IMR-90 (cell line): Measurements from ENCODE around the gene TAS2R4. TPM values are rescaled to one million over a fixed set of nuclear protein-coding genes. Genes with fewer than 3 reads are reported as not detected.

Source experiments
- microRNA-seq, 2 experiments: library from miRNA; stranded (forward) in 1 of 2; unstranded in 1 of 2; fragments of 10-50 nt in 1 of 2; fragments of <30 nt in 1 of 2; gene quantifications in 1 of 2; microRNA quantifications in 1 of 2; one replicate each; pipeline versions ENCODE3 to v1.1.0; 2013 to 2020; ENCODE audit not compliant: insufficient read depth in 1 of 2, insufficient read length in 1 of 2, unreplicated experiment in 1 of 2
- polyA plus RNA-seq, 3 experiments: library from polyadenylated mRNA; depleted of rRNA; stranded (reverse); fragments of >200 nt; gene quantifications; 2 replicates each; pipeline ENCODE4 v1.2.3, GENCODE V29; 2012; ENCODE audit warnings: low replicate concordance in 1 of 3
- small RNA-seq, 5 experiments: library from RNA; depleted of rRNA; stranded (forward); fragments of <200 nt; gene quantifications; one replicate each; pipeline ENCODE3, GENCODE V24; 2012
- total RNA-seq: library from RNA; depleted of rRNA; stranded (reverse); fragments of >200 nt; gene quantifications from 2 replicates; pipeline ENCODE4 v1.2.3, GENCODE V29; 2012; rRNA removed

Gene TAS2R4
- total and polyA plus RNA-seq, 2 of the 4 experiments (the other 2 are of a cell fraction): 0.14 to 0.18 TPM

Small RNA genes lying within 50 kb of the gene (microRNA-seq; reads per million reads assigned to microRNA genes)
- gene RNU1-82P (ENCODE audit: insufficient read depth, insufficient read length): not detected

Small RNA genes lying within 50 kb of the gene (small RNA-seq; reads per million reads assigned to genes)
- 0 reads per million in 5 experiments for gene RNU1-82P

Other genes starting within 250 kb of the TAS2R4 start
- gene AGK, start 225.3 kb upstream of the TAS2R4 start, total RNA-seq: 37.3 and 37.5 TPM in 2 replicates
- 35.5 and 36.1 TPM in 2 replicates for gene AGK, start 225.3 kb upstream of the TAS2R4 start, polyA plus RNA-seq (2012; rRNA removed)
- 5.0 TPM in 2 replicates for gene DENND11, start 74.5 kb upstream of the TAS2R4 start, total RNA-seq
- gene DENND11, start 74.5 kb upstream of the TAS2R4 start, polyA plus RNA-seq (2012; rRNA removed): 2.2 and 2.9 TPM in 2 replicates
- not detected in 2 replicates for gene WEE2, start 68.3 kb upstream of the TAS2R4 start, total RNA-seq
- gene WEE2, start 68.3 kb upstream of the TAS2R4 start, polyA plus RNA-seq (2012; rRNA removed): not detected in 2 replicates
- gene SSBP1, start 38.3 kb upstream of the TAS2R4 start, total RNA-seq: 204 and 234 TPM in 2 replicates
- 138 and 158 TPM in 2 replicates for gene SSBP1, start 38.3 kb upstream of the TAS2R4 start, polyA plus RNA-seq (2012; rRNA removed)
- gene TAS2R3, start 12.6 kb upstream of the TAS2R4 start, total RNA-seq: 0.28 and 0.72 TPM in 2 replicates
- gene TAS2R3, start 12.6 kb upstream of the TAS2R4 start, polyA plus RNA-seq (2012; rRNA removed): not detected in 2 replicates
- gene TAS2R5, start 13.5 kb downstream of the TAS2R4 start, total RNA-seq: under 0.01 and 0.36 TPM in 2 replicates
- gene TAS2R5, start 13.5 kb downstream of the TAS2R4 start, polyA plus RNA-seq (2012; rRNA removed): 0.32 and 0.33 TPM in 2 replicates
- gene PRSS37, start 64.8 kb downstream of the TAS2R4 start, total RNA-seq: not detected in 2 replicates
- not detected in 2 replicates for gene PRSS37, start 64.8 kb downstream of the TAS2R4 start, polyA plus RNA-seq (2012; rRNA removed)
- not detected in 2 replicates for gene OR9A4, start 139.7 kb downstream of the TAS2R4 start, total RNA-seq
- not detected in 2 replicates for gene OR9A4, start 139.7 kb downstream of the TAS2R4 start, polyA plus RNA-seq (2012; rRNA removed)
- gene CLEC5A, start 170.3 kb downstream of the TAS2R4 start, total RNA-seq: not detected in 2 replicates
- gene CLEC5A, start 170.3 kb downstream of the TAS2R4 start, polyA plus RNA-seq (2012; rRNA removed): not detected in 2 replicates
- gene TAS2R38, start 197.1 kb downstream of the TAS2R4 start, total RNA-seq: not detected in 2 replicates
- not detected in 2 replicates for gene TAS2R38, start 197.1 kb downstream of the TAS2R4 start, polyA plus RNA-seq (2012; rRNA removed)
- not detected in 2 replicates for gene MGAM, start 219.2 kb downstream of the TAS2R4 start, total RNA-seq
- not detected in 2 replicates for gene MGAM, start 219.2 kb downstream of the TAS2R4 start, polyA plus RNA-seq (2012; rRNA removed)